Ovary (tissue), 3 donors: Measurements from ENCODE around the gene C6orf132.

Experiments used
- CTCF ChIP-seq, 3 donors: fragments of 450-650 bp in 2 of 3; fragments of 200-600 bp in 1 of 3; IDR thresholded peaks; one replicate each; pipeline versions ENCODE4 v1.5.1 to v1.8.0; 2016 to 2022; ENCODE audit warnings: antibody characterized with exemption in 3 of 3, mild to moderate bottlenecking in 1 of 3
- EP300 ChIP-seq: sonication (generic); formaldehyde crosslinking; IDR thresholded peaks from one replicate; pipeline ENCODE4 v1.6.1; 2017; ENCODE audit warnings: antibody characterized with exemption
- POLR2A ChIP-seq: fragments of 450-650 bp; IDR thresholded peaks from one replicate; pipeline ENCODE4 v1.6.1; 2017; ENCODE audit warnings: antibody characterized with exemption, mild to moderate bottlenecking, moderate library complexity
- donor health status: DM: no; HTN: no; CAD: no.

DNA sequence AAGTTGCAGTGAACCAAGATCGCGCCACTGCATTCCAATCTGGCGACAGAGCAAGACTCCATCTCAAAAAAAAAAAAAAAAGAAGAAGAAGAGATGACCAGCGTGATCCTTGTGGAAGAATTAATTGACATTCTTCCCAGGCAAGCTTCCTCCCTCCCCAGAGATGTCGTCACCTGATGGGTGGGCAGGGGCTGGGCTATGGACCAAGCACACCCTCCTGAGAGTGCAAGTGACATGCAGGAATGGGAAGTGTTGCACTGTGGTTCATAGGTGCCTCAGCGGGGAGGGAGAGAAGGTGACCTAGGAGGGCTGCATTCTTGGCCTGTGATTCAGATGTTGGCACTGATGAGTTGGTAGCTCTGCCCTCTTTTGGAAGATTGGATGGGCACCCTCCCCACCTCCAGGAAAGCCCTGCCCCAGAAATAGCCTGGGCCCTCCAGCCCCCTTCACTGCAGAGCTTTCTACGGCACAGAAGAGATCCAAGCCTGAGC lies 54.3 kb downstream of the C6orf132 start:
- no peak for TF ChIP-seq CTCF (IDR thresholded peaks at IDR 0.05)
- no peak for TF ChIP-seq POLR2A
- no peak for TF ChIP-seq EP300
